Hepatocyte (in vitro differentiated cells): Measurements from ENCODE around the gene SMIM33.

ENCODE experiments used
- CTCF ChIP-seq: fragments of 200-600 bp; sonication (generic); IDR thresholded peaks from 2 replicates; pipeline ENCODE4 v1.5.1; 2016; ENCODE audit warnings: antibody characterized with exemption, mild to moderate bottlenecking; ENCODE audit not compliant: poor library complexity
- EZH2 ChIP-seq: fragments of 200-600 bp; sonication (generic); IDR thresholded peaks from 2 replicates; pipeline ENCODE4 v1.6.1; 2016; ENCODE audit warnings: antibody characterized with exemption, mild to moderate bottlenecking, borderline replicate concordance
- EZH2phosphoT487 ChIP-seq: fragments of 200-600 bp; sonication (generic); IDR thresholded peaks from one replicate; pipeline ENCODE4 v1.6.1; 2018; ENCODE audit warnings: antibody characterized with exemption, mild to moderate bottlenecking, low read depth, moderate library complexity; ENCODE audit not compliant: unreplicated experiment, severe bottlenecking

- TF ChIP-seq CTCF (no peak), EZH2 (no peak), EZH2phosphoT487 (no peak)
Measured at GRCh38 chr5:139430015-139430414, 40.8 kb upstream of the SMIM33 start.
